GM10266 (cell line): ENCODE results near the gene FBXO30.
A peak's percentile ranks its signal among the peaks of the same experiment; 100 is the strongest.

Experiments
- DNase-seq: peaks from one replicate; pipeline ENCODE4 v3.0.0; 2012; ENCODE audit errors: extremely low spot score
- TF ChIP-seq, protein P1 (sequence below): IDR thresholded peaks from 2 replicates; pipeline ENCODE4 v1.5.1; 2012; ENCODE audit warnings: mild to moderate bottlenecking, low read depth; ENCODE audit not compliant: control insufficient read depth, insufficient read depth; ENCODE audit errors: missing control alignments

Gene FBXO30

DNA sequence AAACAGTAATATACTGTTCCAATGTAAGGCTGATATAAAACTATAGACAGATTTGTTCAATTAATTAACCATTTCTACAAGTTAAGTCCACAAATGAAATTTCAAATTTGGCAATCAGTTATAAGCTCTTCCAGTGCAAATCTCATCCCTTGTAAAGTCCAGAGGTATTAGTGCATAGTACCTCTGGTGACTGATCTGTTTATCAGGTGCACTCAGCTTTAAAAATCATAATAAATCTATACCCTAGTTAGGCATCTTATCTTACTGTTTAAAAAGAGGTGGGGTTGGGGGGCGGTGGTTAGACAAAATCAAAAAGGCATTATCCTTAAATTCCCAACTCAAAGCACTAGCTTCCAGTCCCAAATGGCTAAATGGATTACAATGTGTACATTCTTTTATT lies 2.9 kb downstream of the FBXO30 start:
- TF ChIP-seq, protein P1, sequence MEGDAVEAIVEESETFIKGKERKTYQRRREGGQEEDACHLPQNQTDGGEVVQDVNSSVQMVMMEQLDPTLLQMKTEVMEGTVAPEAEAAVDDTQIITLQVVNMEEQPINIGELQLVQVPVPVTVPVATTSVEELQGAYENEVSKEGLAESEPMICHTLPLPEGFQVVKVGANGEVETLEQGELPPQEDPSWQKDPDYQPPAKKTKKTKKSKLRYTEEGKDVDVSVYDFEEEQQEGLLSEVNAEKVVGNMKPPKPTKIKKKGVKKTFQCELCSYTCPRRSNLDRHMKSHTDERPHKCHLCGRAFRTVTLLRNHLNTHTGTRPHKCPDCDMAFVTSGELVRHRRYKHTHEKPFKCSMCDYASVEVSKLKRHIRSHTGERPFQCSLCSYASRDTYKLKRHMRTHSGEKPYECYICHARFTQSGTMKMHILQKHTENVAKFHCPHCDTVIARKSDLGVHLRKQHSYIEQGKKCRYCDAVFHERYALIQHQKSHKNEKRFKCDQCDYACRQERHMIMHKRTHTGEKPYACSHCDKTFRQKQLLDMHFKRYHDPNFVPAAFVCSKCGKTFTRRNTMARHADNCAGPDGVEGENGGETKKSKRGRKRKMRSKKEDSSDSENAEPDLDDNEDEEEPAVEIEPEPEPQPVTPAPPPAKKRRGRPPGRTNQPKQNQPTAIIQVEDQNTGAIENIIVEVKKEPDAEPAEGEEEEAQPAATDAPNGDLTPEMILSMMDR: no peak

DNA sequence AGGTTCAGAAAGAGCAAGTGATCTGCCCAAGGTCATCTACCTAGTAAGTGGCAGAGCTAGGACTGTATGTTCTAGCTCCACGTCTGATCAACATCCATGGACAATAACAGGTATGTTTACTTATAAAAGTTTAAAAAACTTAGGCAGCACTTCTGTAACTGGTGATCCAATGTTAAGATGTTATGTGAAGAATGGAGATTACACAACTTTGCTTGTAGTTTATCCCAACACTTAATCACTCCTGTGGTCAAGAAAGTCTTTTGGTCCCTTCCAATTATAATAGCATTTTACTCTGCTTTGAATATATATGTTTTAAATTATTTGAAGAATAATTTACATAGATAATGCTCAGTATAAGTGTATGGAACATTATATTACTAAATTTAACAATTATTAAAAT lies 4.8 kb downstream of the FBXO30 start:
- TF ChIP-seq, protein P1: no peak
- no peak for DNase-seq

More for the DNA sequence above, 2.9 kb downstream of the FBXO30 start:
- no peak for DNase-seq

DNA sequence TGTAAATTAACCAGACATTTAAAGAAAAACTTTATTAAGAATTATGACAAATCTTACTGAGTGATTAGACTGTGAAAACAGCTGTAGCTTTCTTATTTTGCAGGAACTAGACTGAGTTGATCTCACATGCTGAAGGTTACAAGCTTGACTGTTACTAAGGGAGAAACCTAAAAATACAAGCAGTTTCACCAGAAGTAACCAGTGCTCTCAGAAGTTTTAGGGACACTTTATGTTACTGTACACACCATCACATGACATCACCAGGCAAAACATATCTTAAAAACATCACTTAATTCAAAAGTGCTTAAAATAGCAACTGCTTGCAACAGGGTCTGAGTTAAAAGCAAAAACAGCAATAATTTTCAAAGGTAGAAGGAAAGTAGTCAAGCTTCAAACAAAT lies 5.4 kb downstream of the FBXO30 start:
- TF ChIP-seq, protein P1: no peak
- peak; percentile 56 for DNase-seq

DNA sequence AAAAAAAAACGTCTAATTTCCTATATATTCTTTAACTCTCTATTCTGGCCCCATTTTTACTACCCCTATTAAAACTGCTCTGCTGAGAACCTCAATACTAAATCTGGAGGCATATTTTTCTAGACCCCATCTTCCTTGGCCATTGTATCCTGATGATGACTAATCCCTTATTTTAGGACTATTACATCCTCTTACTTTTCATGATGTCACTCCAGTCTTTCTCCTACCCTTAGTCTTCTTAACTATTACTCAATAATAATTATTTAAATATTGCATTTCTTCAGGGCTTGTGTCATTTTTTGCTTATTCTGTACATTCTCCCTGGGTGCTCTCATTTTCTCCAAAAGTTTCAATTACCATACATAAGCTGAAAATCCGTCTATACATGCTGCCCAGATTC lies 6.4 kb downstream of the FBXO30 start:
- DNase-seq: no peak
- TF ChIP-seq, protein P1: no peak

DNA sequence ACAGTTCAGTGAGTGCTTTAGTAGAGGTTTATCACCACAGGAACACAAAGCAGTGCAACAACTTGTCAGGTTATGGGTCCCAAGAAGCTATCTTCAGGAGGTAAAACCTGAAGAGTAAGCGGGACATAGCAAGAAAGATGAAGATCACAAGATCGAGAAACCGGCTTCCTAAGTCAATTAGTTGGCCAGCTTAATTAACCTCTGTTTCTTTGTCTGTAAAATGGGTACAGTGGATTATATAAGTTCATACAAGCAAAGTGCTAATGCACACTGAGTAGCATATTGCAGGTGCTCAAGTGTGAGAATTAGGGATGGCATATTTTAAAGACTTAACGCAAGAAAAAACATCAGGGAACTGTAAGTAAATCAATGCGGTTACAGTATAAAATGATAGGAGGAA lies 12.5 kb downstream of the FBXO30 start:
- no peak for DNase-seq
- TF ChIP-seq, protein P1: no peak

DNA sequence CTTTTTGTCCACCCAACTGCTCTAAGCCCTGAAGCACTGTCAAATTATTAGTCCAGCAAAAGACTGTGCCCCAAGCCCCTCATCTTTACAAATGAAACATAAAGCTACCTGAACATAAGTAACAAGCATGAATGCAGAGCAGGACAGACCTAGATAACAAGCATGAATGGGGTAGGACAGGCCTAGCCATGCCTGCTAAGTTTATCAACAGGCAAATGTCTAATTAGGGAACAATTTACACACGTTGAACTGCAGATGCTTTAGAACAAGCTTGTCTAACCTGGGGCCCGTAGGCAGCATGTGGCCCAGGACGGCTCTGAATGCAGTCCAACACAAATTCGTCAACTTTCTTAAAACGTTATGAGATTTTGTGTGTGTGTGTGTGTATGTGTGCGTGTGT lies 13.6 kb downstream of the FBXO30 start:
- no peak for DNase-seq
- TF ChIP-seq, protein P1: no peak

DNA sequence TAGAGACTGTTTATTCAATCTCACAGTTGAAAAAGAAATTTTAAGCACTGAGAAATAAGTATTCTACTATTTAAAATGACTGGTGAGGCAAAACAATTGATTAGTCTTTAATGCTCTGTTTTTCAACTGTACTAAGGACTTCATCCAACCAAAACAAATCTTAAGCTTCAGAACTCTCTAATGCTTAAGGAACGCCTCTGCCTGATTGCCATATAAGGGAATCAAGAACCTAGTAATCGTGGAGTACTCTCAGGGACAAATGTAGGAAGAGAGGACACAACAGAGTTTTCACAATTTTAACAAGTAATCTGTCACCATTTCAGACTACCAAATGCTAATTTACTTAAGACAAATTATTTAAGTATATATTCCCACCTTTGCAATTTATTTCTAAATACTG lies 16.1 kb downstream of the FBXO30 start:
- TF ChIP-seq, protein P1: no peak
- DNase-seq: no peak

DNA sequence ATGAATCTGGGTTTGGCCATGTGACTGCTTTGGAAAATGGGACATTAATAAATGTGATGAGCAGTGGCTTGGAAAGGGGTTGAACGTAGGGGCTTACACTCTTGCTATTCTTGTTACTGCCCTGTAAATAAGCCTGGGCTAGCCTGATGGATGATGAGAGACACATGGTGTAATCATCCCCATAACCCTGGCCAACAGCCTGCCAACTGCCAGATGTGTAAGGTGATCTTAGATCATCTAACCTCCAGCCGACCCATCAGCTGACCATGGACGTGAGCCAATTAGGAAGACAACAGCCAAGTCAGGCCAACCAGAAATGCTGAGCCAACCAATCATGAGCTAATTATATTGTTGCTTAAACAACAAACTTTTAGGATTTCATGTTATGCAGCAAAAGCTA lies 25.2 kb downstream of the FBXO30 start:
- TF ChIP-seq, protein P1: no peak
- no peak for DNase-seq
